Retinal pigment epithelial cell (primary cell): Measurements from ENCODE around the gene SDE2.

Source experiments
- DNase-seq: peaks from one replicate; pipeline ENCODE4 v3.0.0-alpha.2; 2010; ENCODE audit warnings: low read depth
- H3K4me3 ChIP-seq: 2 replicates; pipeline ENCODE4 v1.5.1; 2011; ENCODE audit warnings: mild to moderate bottlenecking, low read length, control low read depth, moderate library complexity
- TF ChIP-seq, protein P1 (sequence below): conservative IDR thresholded peaks from 2 replicates; pipeline ENCODE4 v1.5.1; 2011; ENCODE audit warnings: low read depth, low read length, control low read depth, inconsistent platforms

Gene SDE2

GRCh38 chr1:226035915-226036314 is 36.8 kb upstream of the SDE2 start:
- H3K4me3 ChIP-seq, result no peak overlapping the region
- TF ChIP-seq, protein P1, sequence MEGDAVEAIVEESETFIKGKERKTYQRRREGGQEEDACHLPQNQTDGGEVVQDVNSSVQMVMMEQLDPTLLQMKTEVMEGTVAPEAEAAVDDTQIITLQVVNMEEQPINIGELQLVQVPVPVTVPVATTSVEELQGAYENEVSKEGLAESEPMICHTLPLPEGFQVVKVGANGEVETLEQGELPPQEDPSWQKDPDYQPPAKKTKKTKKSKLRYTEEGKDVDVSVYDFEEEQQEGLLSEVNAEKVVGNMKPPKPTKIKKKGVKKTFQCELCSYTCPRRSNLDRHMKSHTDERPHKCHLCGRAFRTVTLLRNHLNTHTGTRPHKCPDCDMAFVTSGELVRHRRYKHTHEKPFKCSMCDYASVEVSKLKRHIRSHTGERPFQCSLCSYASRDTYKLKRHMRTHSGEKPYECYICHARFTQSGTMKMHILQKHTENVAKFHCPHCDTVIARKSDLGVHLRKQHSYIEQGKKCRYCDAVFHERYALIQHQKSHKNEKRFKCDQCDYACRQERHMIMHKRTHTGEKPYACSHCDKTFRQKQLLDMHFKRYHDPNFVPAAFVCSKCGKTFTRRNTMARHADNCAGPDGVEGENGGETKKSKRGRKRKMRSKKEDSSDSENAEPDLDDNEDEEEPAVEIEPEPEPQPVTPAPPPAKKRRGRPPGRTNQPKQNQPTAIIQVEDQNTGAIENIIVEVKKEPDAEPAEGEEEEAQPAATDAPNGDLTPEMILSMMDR, result no peak
- DNase-seq, result no peak

- DNase-seq, result no peak
- TF ChIP-seq, protein P1, result no peak
- H3K4me3 ChIP-seq, result no peak overlapping the region
These were observed 35.3 kb upstream of the SDE2 start for GRCh38 chr1:226034482-226034881.

GRCh38 chr1:226033991-226034390 is 34.8 kb upstream of the SDE2 start:
- TF ChIP-seq, protein P1, result no peak
- DNase-seq, result no peak
- no peak overlapping the region for H3K4me3 ChIP-seq

DNA sequence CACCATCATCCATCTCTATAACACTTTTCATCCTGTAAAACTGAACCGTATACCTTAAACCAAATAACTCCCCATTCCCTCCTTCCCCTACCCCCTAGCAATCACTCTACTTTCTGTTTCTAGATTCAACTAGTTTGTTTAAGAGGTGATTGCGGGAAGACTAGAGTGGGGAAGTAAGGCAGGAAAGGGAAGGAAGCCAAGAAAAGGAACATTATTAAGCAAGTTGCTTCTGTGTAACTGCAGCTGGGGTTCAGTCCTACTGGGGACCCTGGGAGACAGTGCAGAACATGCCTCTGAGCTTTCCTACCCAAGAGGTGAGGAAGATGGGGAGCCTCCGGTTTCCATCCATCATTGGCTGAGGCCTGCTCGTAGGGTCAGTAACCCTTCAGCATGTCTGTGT is 34.4 kb upstream of the SDE2 start:
- H3K4me3 ChIP-seq, result no peak overlapping the region
- TF ChIP-seq, protein P1, result no peak
- no peak for DNase-seq

GRCh38 chr1:226029568-226030225 is 30.6 kb upstream of the SDE2 start:
- TF ChIP-seq, protein P1, result no peak
- H3K4me3 ChIP-seq, result no peak overlapping the region
- no peak for DNase-seq

DNA sequence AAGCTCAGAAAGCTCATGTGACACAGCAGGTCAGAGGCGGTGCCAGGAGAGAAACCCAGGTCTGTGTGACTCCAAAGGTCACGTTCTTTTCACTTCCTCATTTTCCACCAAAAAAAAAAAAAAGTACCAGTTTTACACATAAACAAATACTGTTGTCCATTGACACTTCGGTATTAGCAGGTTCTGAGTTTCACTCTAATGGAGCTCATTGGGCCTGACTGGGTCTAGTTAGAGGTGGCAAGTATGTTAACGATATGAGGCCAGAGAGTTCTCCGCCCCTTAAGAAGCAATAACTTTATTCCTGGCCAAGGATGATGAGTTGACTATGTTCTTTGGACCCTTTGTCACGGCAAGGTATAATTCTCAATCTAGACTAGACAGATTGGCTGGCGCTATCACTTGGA is 30.0 kb upstream of the SDE2 start:
- no peak for DNase-seq
- H3K4me3 ChIP-seq, result no peak overlapping the region
- TF ChIP-seq, protein P1, result no peak

GRCh38 chr1:226027538-226028217 is 28.5 kb upstream of the SDE2 start:
- DNase-seq, result no peak
- no peak overlapping the region for H3K4me3 ChIP-seq
- TF ChIP-seq, protein P1, result no peak
